Peyer's patch (tissue), 4 donors: ENCODE results near the gene ATXN2. TPM values are rescaled to one million over a fixed set of nuclear protein-coding genes. Genes with fewer than 3 reads are reported as not detected.

Experiments
- DNase-seq, 3 donors: peaks; one replicate each; pipeline ENCODE4 v3.0.0-alpha.2; 2017 to 2019
- H3K27ac ChIP-seq, 4 donors: fragments of 200-600 bp; sonication (generic); one replicate each; pipeline ENCODE4 v1.5.1; 2016 to 2019
- H3K27me3 ChIP-seq, 2 donors: fragments of 200-600 bp; sonication (generic); one replicate each; pipeline ENCODE4 v1.5.1; 2019
- H3K36me3 ChIP-seq, 3 donors: fragments of 200-600 bp; sonication (generic); one replicate each; pipeline ENCODE4 v1.5.1; 2016 to 2019
- H3K4me1 ChIP-seq, 4 donors: fragments of 200-600 bp; sonication (generic); one replicate each; pipeline ENCODE4 v1.5.1; 2016 to 2019
- H3K4me3 ChIP-seq, 4 donors: fragments of 200-600 bp; sonication (generic); 1 replicate in 3 of 4; 2 replicates in 1 of 4; pipeline ENCODE4 v1.5.1; 2016 to 2019; ENCODE audit warnings: mild to moderate bottlenecking in 1 of 4
- H3K9me3 ChIP-seq, 4 donors: fragments of 200-600 bp; sonication (generic); one replicate each; pipeline ENCODE4 v1.5.1; 2016 to 2019; ENCODE audit warnings: mild to moderate bottlenecking in 1 of 4
- POLR2A ChIP-seq, 2 donors: fragments of 450-650 bp; IDR thresholded peaks; one replicate each; pipeline ENCODE4 v1.5.1; 2017; ENCODE audit warnings: antibody characterized with exemption in 2 of 2, mild to moderate bottlenecking in 2 of 2, moderate library complexity in 2 of 2
- total RNA-seq, 4 donors: library from RNA; depleted of rRNA; stranded (reverse); fragments of >200 nt; gene quantifications; one replicate each; pipeline ENCODE4 v1.1.0, GENCODE V29; 2016
- TF ChIP-seq, protein P1 (sequence below), 6 experiments: fragments of 450-650 bp in 4 of 6; fragments of 200-600 bp in 2 of 6; sonication (generic) in 1 of 6; IDR thresholded peaks; one replicate each; pipeline ENCODE4 v1.5.1; 2017 to 2019; ENCODE audit warnings: antibody characterized with exemption in 6 of 6, mild to moderate bottlenecking in 3 of 6, moderate library complexity in 1 of 6

ATXN2 gene
- total RNA-seq, 4 donors from 2014 or later: 35.9 to 111 (median 90.8) TPM

DNA sequence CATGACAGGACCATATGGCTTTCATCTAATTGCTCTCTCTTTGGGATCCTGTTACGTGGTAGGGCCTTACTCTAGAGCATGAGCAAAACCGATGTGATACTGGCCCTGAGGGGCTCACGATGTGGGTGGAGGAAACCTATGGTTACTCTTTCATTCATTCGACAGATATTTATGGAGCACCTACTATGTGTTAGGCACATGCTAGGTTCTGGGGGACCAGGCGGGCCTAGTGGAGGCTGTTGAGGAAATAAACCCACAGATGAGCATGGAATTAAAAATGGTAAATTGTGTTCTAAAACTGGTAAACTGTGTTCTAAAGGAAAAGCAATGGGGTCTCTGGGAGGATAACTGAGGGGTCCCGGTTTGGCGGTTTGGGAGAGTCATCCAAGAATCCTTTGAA is 178.6 kb downstream of the ATXN2 start:
- Histone ChIP-seq H3K4me3 (no peak overlapping the region), H3K4me1 (peaks cover 0 to 19% (median 2%) of the 10 kb centered on the region in 4 donors), H3K27ac (no peak overlapping the region), H3K27me3 (no peaks in the 10 kb centered on the region), H3K9me3 (no peaks in the 10 kb centered on the region), H3K36me3 (peaks cover 0 to 23% (median 0%) of the 10 kb centered on the region in 3 donors)
- no peak for DNase-seq
- TF ChIP-seq POLR2A (IDR thresholded peaks at IDR 0.05): no peak
- TF ChIP-seq, protein P1, sequence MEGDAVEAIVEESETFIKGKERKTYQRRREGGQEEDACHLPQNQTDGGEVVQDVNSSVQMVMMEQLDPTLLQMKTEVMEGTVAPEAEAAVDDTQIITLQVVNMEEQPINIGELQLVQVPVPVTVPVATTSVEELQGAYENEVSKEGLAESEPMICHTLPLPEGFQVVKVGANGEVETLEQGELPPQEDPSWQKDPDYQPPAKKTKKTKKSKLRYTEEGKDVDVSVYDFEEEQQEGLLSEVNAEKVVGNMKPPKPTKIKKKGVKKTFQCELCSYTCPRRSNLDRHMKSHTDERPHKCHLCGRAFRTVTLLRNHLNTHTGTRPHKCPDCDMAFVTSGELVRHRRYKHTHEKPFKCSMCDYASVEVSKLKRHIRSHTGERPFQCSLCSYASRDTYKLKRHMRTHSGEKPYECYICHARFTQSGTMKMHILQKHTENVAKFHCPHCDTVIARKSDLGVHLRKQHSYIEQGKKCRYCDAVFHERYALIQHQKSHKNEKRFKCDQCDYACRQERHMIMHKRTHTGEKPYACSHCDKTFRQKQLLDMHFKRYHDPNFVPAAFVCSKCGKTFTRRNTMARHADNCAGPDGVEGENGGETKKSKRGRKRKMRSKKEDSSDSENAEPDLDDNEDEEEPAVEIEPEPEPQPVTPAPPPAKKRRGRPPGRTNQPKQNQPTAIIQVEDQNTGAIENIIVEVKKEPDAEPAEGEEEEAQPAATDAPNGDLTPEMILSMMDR (IDR thresholded peaks at IDR 0.05): no peak

DNA sequence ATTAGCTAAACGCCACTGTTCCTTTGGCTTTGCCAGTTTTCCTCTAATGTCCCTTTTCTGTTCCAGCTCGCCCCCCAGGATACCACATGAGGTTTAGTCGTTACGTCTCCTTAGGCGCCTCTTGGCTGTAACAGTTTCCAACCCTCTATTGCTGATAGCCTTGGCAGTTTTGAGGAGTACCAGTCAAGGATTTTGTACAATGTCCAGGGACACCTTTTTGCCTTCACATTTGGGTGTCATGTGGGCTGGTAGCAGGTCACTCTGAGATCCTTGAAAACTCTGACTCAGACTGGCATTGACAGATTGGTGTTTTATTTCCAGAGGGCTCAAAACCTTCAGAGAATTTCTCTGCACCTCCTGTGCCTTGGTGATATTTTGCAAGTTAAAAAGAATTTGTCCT is 179.3 kb downstream of the ATXN2 start:
- peaks cover 0 to 12% (median 2%) of the 10 kb centered on the region in 4 donors for H3K4me1 ChIP-seq
- no peak overlapping the region for H3K27ac ChIP-seq
- no peak for DNase-seq
- H3K27me3 ChIP-seq: no peaks in the 10 kb centered on the region
- no peaks in the 10 kb centered on the region for H3K9me3 ChIP-seq
- H3K4me3 ChIP-seq: no peak overlapping the region
- TF ChIP-seq, protein P1 (IDR thresholded peaks at IDR 0.05): no peak
- TF ChIP-seq POLR2A (IDR thresholded peaks at IDR 0.05): no peak
- peaks cover 0 to 23% (median 0%) of the 10 kb centered on the region in 3 donors for H3K36me3 ChIP-seq

DNA sequence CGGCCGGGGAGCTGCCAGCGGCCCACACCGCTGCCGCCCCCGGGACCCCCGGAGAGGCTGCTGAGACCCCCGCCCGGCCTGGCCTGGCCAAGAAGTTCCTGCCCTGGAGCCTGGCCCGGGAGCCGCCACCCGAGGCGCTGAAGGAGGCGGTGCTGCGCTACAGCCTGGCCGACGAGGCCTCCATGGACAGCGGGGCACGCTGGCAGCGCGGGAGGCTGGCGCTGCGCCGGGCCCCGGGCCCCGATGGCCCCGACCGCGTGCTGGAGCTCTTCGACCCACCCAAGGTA is 180.6 kb downstream of the ATXN2 start:
- DNase-seq: no peak

DNA sequence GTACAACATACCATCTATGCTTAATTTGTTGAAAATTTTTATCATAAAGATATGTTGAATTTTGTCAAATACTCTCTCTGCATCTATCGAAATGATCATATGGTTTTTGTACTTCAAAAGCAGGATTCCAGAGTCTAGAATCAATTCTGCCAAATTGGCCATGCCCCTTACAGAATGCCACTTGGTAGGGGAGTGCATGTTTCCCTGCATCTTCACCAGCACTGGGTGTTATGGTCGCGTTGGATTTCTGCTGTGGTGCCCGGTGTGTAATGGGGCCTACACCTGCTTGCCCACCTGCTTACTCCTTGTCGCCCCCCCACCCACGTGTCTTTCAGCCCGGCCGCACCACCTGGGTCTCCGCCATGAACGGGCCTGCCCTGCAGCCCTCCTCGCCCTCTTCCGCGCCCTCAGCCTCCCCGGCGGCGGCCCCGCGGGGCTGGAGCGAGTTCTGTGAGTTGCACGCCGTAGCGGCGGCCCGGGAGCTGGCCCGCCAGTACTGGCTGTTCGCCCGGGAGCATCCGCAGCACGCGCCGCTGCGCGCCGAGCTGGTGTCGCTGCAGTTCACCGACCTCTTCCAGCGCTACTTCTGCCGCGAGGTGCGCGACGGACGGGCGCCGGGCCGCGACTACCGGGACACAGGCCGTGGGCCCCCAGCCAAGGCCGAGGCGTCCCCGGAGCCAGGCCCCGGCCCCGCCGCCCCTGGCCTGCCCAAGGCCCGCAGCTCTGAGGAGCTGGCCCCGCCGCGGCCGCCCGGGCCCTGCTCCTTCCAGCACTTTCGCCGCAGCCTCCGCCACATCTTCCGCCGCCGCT is 181.1 kb downstream of the ATXN2 start:
- no peaks in the 10 kb centered on the region for H3K9me3 ChIP-seq
- H3K27ac ChIP-seq: no peak overlapping the region
- H3K4me1 ChIP-seq: peaks cover 0 to 15% (median 3%) of the 10 kb centered on the region in 4 donors
- no peak overlapping the region for H3K4me3 ChIP-seq
- TF ChIP-seq POLR2A (IDR thresholded peaks at IDR 0.05): no peak
- TF ChIP-seq, protein P1 (IDR thresholded peaks at IDR 0.05): no peak
- no peak for DNase-seq
- peaks cover 0 to 23% (median 0%) of the 10 kb centered on the region in 3 donors for H3K36me3 ChIP-seq
- H3K27me3 ChIP-seq: no peaks in the 10 kb centered on the region

More for the DNA sequence above, 180.6 kb downstream of the ATXN2 start:
- no peak for TF ChIP-seq POLR2A (IDR thresholded peaks at IDR 0.05)
- TF ChIP-seq, protein P1 (IDR thresholded peaks at IDR 0.05): no peak
- no peaks in the 10 kb centered on the region for H3K9me3 ChIP-seq
- no peak overlapping the region for H3K27ac ChIP-seq
- H3K36me3 ChIP-seq: peaks cover 0 to 23% (median 0%) of the 10 kb centered on the region in 3 donors
- no peaks in the 10 kb centered on the region for H3K27me3 ChIP-seq
- H3K4me3 ChIP-seq: no peak overlapping the region
- peaks cover 0 to 9% (median 0%) of the 10 kb centered on the region in 4 donors for H3K4me1 ChIP-seq

DNA sequence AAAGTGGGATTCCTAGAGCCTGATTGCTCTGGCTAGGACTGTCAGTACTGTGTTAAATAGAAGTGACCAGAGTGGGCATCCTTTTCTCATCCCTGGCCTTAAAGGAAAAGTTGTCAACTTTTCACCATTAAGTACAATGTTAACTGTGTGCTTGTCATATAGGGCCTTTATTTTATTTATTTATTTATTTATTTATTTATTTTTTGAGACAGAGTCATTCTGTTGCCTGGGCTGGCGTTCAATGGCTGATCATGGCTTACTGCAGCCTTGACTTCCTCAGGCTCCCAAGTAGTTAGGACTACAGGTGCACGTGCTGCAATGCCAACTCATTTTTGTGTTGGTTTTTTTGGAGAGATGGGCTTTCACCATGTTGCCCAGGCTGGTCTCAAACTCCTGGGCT is 181.8 kb downstream of the ATXN2 start:
- Histone ChIP-seq H3K36me3 (peaks cover 0 to 23% (median 0%) of the 10 kb centered on the region in 3 donors), H3K4me1 (peaks cover 0 to 22% (median 6%) of the 10 kb centered on the region in 4 donors), H3K4me3 (no peak overlapping the region), H3K27me3 (no peaks in the 10 kb centered on the region), H3K9me3 (no peaks in the 10 kb centered on the region), H3K27ac (no peak overlapping the region)
- no peak for DNase-seq
- TF ChIP-seq POLR2A (IDR thresholded peaks at IDR 0.05): no peak
- TF ChIP-seq, protein P1 (IDR thresholded peaks at IDR 0.05): no peak
